Kidney glomerular epithelial cell (primary cell): ENCODE measurements around the gene HHIPL1.
"Not testable (repeated sequence)": the region's sequence is repeated elsewhere in the genome, so short reads cannot be mapped to it uniquely, and the experiment has no call there.

Experiments
- DNase-seq: peaks from one replicate; lab custom pipeline; 2025; lab: John Stamatoyannopoulos, UW

HHIPL1 gene

GRCh38 chr14:99660794-99661193 lies 15.9 kb downstream of the HHIPL1 start:
- DNase-seq, result no peak

- DNase-seq, result not testable (repeated sequence)
These were observed 16.3 kb downstream of the HHIPL1 start for GRCh38 chr14:99661206-99661605.

GRCh38 chr14:99662846-99663245 lies 17.9 kb downstream of the HHIPL1 start:
- no peak for DNase-seq

- no peak for DNase-seq
These were observed 18.6 kb downstream of the HHIPL1 start for GRCh38 chr14:99663386-99664057.

- no peak for DNase-seq
These were observed 19.4 kb downstream of the HHIPL1 start for GRCh38 chr14:99664058-99664936.

GRCh38 chr14:99664937-99665273 lies 20.0 kb downstream of the HHIPL1 start:
- DNase-seq, result no peak

GRCh38 chr14:99666533-99666932 lies 21.6 kb downstream of the HHIPL1 start:
- DNase-seq, result no peak

GRCh38 chr14:99667045-99667444 lies 22.1 kb downstream of the HHIPL1 start:
- DNase-seq, result no peak

- DNase-seq, result no peak
These were observed 22.9 kb downstream of the HHIPL1 start for GRCh38 chr14:99667821-99668220.

GRCh38 chr14:99668307-99669295 lies 23.7 kb downstream of the HHIPL1 start:
- no peak for DNase-seq

GRCh38 chr14:99670361-99671234 lies 25.7 kb downstream of the HHIPL1 start:
- no peak for DNase-seq

- no peak for DNase-seq
These were observed 26.6 kb downstream of the HHIPL1 start for GRCh38 chr14:99671235-99672224.

- DNase-seq, result no peak
These were observed 27.8 kb downstream of the HHIPL1 start for GRCh38 chr14:99672506-99673304.

GRCh38 chr14:99673305-99674063 lies 28.6 kb downstream of the HHIPL1 start:
- DNase-seq, result no peak

GRCh38 chr14:99674064-99674650 lies 29.2 kb downstream of the HHIPL1 start:
- no peak for DNase-seq

- DNase-seq, result no peak
These were observed 29.9 kb downstream of the HHIPL1 start for GRCh38 chr14:99674776-99675381.

- DNase-seq, result no peak
These were observed 30.5 kb downstream of the HHIPL1 start for GRCh38 chr14:99675382-99675835.
